HL-60/S4 treated with retinoic acid at 250 ng/mL for 4 days and 3 days (cell line): Measurements from ENCODE around the gene TAF11L10.
"Not testable (repeated sequence)": the region's sequence is repeated elsewhere in the genome, so short reads cannot be mapped to it uniquely, and the experiment has no call there.

Source experiments
- in situ Hi-C: fragments of 300-500 bp; cut with MboI; formaldehyde crosslinking; loops from 2 replicates; pipeline ENCODE4 v1.7.0; 2022; ENCODE audit warnings: low sequenced_read_pairs

TAF11L10 gene

DNA sequence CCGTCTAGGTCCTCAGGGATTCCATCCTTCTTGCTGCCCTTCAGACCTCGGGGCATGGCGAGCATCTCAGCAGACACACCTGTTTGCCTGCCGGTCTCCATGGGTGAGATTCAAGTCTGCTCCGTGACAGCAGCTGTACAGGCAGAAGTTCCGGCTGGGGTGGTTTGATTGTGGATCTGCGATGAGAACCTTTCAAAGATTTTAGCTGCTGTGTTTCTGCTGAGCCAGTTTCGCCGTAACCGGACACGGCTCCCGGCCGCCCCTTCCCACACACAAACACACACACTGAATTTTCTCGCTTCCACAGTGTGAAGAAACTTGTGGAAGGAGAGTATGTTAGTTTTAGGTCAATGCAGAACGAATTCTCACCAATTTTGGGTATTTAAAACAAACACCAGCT is at the start of gene TAF11L10:
Gene TAF11L10, minus strand, starts transcription at position 101 of the 400 bp plus-strand sequence.
- in situ Hi-C loops: not testable (repeated sequence)

DNA sequence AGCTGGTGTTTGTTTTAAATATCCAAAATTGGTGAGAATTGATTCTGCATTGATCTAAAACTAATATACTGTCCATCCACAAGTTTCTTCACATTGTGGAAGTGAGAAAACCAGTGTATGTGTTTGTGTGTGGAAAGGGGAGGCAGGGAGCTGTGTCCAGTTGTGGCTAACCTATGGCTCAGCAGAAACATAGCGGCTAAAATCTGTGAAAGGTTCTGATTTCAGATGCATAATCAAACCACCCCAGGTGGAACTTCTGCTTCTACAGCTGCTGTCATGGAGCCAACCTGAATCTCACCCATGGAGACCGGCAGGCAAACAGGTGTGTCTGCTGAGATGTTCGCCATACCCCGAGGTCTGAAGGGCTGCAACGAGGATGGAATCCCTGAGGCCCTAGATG is 36.5 kb upstream of the TAF11L10 start, which contains the start of gene TAF11L14:
Gene TAF11L14, plus strand, starts transcription at position 301 of the 400 bp plus-strand sequence.
- in situ Hi-C loops: no loop called here

DNA sequence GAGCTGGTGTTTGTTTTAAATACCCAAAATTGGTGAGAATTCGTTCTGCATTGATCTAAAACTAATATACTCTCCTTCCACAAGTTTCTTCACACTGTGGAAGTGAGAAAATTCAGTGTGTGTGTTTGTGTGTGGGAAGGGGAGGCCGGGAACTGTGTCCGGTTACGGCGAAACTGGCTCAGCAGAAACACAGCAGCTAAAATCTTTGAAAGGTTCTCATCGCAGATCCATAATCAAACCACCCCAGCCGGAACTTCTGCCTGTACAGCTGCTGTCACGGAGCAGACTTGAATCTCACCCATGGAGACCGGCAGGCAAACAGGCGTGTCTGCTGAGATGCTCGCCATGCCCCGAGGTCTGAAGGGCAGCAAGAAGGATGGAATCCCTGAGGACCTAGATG is 34.2 kb upstream of the TAF11L10 start, which contains the start of gene TAF11L13:
Gene TAF11L13, plus strand, starts transcription at position 301 of the 400 bp plus-strand sequence.
- in situ Hi-C loops: not testable (repeated sequence)

DNA sequence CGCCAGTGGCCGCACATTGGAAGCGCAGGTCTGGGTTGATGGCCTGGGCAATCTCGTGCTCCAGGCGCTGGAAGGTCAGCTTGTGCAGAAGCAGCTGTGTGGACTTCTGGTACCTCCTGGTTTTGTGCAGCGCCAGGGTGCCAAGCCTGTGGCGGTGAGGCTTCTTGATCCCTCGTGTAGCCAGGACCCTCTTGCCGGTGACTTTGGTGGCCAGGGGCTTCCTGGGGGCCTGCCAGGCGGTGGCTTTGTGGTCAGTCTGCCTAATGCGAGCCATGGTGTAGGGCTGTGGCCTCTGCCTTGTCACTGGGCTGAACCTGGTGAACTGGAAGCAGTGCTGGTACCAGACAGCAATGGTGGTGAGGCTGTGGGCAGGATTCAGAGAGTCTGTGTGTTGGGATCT is 28.1 kb upstream of the TAF11L10 start:
- in situ Hi-C loops: no loop called here

DNA sequence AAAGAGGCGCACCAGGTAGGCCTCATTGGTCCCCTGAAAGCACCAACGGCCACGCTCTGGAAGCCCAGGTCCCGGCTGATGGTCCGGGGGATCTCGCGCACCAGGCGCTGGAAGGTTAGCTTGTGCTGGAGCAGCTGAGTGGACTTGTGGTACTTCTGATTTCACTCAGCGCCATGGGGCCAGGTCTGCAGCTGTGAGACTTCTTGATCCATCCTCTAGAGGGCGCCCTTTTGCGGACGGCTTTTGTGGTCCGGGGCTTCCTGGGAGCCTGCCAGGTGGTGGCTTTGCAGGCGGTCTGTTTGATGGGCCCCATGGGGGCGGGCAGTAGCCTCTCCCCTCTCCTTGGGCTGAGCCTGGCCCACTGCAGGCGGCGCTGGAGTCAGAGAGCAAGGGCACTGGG is 23.0 kb upstream of the TAF11L10 start:
- in situ Hi-C loops: no loop called here

DNA sequence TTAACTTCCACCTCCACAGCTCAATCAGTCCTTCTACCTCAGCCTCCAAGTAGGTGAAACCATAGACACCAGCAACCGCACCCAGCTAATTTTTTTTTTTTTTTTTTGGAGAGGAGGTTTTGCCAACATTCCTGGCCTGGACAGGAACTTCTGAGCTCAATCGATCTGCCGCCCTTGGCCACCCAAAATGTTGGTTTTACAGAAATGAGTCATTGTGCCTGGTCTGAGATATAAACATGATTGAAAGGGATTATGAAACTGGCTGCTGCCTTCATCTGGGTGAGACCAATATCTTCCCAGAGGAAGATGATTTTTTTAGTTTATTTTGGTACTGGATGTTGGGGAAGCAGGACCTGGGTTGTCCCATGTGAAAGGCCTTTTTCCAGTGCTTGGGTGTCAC is 21.7 kb upstream of the TAF11L10 start:
- in situ Hi-C loops: no loop called here

DNA sequence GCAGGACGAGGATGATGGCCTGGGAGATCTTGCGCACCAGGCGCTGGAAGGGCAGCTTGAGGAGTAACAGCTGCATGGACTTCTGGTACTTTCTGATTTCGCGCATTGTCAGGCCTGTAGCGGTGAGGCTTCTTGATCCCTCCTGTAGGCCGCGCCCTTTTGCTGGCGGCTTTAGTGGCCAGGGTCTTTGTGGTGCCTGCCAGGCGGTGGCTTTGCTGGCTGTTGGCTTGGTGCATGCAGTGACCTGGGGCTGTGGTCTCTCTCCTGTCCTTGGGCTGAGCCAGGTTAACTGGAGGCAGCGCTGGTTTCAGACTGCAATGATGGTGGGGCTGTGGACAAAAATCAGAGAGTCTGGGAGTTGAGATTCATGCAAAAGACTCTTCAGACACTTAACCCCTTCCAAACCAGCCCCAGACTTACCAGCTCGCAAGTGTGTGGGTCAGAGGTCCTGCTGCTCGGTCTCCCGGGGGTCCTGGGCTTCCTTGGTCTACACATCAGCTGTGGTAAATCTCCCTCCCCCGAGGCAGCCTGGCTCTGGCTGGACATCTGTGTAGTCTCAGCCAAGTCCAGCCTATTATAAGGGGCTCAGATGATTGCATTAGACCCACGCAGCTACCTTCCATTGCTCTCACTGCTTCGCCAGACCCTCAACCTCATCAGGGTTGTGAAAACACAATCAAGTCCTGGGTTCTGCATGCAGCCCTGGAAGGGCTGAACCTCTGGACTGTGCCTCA is 17.4 kb upstream of the TAF11L10 start:
- in situ Hi-C loops: no loop called here

- in situ Hi-C loops: not testable (repeated sequence)
These were observed 12.5 kb upstream of the TAF11L10 start, which contains the start of gene TAF11L12 for GRCh38 chr5:17610092-17610491. Gene TAF11L12 (plus strand): TSS chr5:17610392.

DNA sequence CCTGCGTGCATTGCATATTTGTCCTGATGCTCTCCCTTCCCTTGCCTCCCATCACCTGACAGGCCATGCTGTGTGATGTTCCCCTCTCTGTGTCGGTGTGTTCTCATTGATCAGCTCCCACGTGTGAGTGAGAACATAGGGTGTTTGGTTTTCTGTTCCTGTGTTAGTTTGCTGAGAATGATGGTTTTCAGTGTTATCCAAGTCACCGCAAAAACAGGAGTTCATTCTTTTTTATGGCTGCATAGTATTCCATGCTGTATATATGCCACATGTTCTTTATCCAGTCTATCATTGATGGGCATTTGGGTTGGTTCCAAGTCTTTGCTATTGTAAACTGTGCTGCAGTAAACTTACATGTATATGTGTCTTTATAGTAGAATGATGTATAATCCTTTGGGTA is 9.8 kb upstream of the TAF11L10 start:
- in situ Hi-C loops: not testable (repeated sequence)

- in situ Hi-C loops: no loop called here
These were observed 7.3 kb upstream of the TAF11L10 start for GRCh38 chr5:17604951-17605350.

- in situ Hi-C loops: not testable (repeated sequence)
These were observed 6.3 kb upstream of the TAF11L10 start, which contains the start of gene TAF11L11 for GRCh38 chr5:17603880-17604279. Gene TAF11L11 (plus strand): TSS chr5:17604183.

DNA sequence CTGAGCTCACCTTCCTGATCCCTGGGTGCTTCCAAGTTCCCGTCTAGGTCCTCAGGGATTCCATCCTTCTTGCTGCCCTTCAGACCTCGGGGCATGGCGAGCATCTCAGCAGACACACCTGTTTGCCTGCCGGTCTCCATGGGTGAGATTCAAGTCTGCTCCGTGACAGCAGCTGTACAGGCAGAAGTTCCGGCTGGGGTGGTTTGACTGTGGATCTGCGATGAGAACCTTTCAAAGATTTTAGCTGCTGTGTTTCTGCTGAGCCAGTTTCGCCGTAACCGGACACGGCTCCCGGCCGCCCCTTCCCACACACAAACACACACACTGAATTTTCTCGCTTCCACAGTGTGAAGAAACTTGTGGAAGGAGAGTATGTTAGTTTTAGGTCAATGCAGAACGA is 3.4 kb downstream of the TAF11L10 start, which contains the start of gene TAF11L9:
Gene TAF11L9, minus strand, starts transcription at position 140 of the 400 bp plus-strand sequence.
- in situ Hi-C loops: not testable (repeated sequence)

- in situ Hi-C loops: not testable (repeated sequence)
These were observed 6.8 kb downstream of the TAF11L10 start, which contains the start of gene TAF11L8 for GRCh38 chr5:17590860-17591259. Gene TAF11L8 (minus strand): TSS chr5:17590960.

DNA sequence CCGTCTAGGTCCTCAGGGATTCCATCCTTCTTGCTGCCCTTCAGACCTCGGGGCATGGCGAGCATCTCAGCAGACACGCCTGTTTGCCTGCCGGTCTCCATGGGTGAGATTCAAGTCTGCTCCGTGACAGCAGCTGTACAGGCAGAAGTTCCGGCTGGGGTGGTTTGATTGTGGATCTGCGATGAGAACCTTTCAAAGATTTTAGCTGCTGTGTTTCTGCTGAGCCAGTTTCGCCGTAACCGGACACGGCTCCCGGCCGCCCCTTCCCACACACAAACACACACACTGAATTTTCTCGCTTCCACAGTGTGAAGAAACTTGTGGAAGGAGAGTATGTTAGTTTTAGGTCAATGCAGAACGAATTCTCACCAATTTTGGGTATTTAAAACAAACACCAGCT is 12.0 kb downstream of the TAF11L10 start, which contains the start of gene TAF11L7:
Gene TAF11L7, minus strand, starts transcription at position 101 of the 400 bp plus-strand sequence.
- in situ Hi-C loops: not testable (repeated sequence)
